Ishikawa (cell line): ENCODE data around the gene KIAA0825.
A peak's percentile ranks its signal among the peaks of the same experiment; 100 is the strongest.

Experiments
- CEBPB ChIP-seq: IDR thresholded peaks from 2 replicates; pipeline ENCODE4 v1.6.1; 2012
- CREB1 ChIP-seq: IDR thresholded peaks from 2 replicates; pipeline ENCODE4 v1.6.1; 2012; ENCODE audit warnings: low read depth
- EGR1 ChIP-seq: IDR thresholded peaks from 2 replicates; pipeline ENCODE4 v1.6.1; 2012
- EP300 ChIP-seq: IDR thresholded peaks from 2 replicates; pipeline ENCODE4 v1.6.1; 2012; ENCODE audit warnings: borderline replicate concordance
- FOXM1 ChIP-seq: IDR thresholded peaks from 2 replicates; pipeline ENCODE4 v1.6.1; 2012; ENCODE audit warnings: low read depth, borderline replicate concordance
- NFIC ChIP-seq: IDR thresholded peaks from 2 replicates; pipeline ENCODE4 v1.6.1; 2012
- RAD21 ChIP-seq: IDR thresholded peaks from 2 replicates; pipeline ENCODE4 v1.6.1; 2012; ENCODE audit warnings: low read depth
- TAF1 ChIP-seq: IDR thresholded peaks from 2 replicates; pipeline ENCODE4 v1.6.1; 2012; ENCODE audit warnings: low read depth, mild to moderate bottlenecking
- TCF12 ChIP-seq: IDR thresholded peaks from 2 replicates; pipeline ENCODE4 v1.6.1; 2012; ENCODE audit warnings: low read depth
- TEAD4 ChIP-seq: IDR thresholded peaks from 2 replicates; pipeline ENCODE4 v1.6.1; 2012
- YY1 ChIP-seq: IDR thresholded peaks from 2 replicates; pipeline ENCODE4 v1.6.1; 2012; ENCODE audit warnings: low read depth
- ZBTB7A ChIP-seq: IDR thresholded peaks from 2 replicates; pipeline ENCODE4 v1.6.1; 2012; ENCODE audit warnings: low read depth
- TF ChIP-seq, protein P1 (sequence below): IDR thresholded peaks from 2 replicates; pipeline ENCODE4 v1.6.1; 2012; ENCODE audit warnings: low read depth, mild to moderate bottlenecking
- TF ChIP-seq, protein P2 (sequence below): IDR thresholded peaks from 2 replicates; pipeline ENCODE4 v1.6.1; 2012
- TF ChIP-seq, protein P3 (sequence below): IDR thresholded peaks from 2 replicates; pipeline ENCODE4 v1.6.1; 2012

KIAA0825 gene

DNA sequence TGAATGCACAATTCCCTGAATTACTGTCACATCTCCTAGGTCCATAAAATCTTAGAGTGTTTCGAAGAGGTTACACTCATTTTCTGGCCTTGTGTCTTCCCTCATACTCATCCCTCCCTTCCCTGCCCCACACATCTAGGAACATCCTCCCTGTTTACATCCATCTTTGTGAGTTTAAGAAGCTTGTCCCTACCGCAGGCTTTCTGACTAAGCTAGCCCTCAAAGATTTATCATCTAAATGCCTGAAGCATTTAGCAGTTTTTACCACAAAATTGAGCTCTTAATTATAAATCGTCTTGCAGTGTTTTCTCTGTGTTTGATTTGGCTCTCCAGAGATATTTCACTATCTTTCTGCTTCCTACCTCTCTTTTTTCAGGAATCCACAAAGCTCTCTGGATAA, 374.8 kb downstream of the KIAA0825 start:
- no peak for TF ChIP-seq RAD21
- TF ChIP-seq FOXM1, result no peak
- TF ChIP-seq, protein P1, sequence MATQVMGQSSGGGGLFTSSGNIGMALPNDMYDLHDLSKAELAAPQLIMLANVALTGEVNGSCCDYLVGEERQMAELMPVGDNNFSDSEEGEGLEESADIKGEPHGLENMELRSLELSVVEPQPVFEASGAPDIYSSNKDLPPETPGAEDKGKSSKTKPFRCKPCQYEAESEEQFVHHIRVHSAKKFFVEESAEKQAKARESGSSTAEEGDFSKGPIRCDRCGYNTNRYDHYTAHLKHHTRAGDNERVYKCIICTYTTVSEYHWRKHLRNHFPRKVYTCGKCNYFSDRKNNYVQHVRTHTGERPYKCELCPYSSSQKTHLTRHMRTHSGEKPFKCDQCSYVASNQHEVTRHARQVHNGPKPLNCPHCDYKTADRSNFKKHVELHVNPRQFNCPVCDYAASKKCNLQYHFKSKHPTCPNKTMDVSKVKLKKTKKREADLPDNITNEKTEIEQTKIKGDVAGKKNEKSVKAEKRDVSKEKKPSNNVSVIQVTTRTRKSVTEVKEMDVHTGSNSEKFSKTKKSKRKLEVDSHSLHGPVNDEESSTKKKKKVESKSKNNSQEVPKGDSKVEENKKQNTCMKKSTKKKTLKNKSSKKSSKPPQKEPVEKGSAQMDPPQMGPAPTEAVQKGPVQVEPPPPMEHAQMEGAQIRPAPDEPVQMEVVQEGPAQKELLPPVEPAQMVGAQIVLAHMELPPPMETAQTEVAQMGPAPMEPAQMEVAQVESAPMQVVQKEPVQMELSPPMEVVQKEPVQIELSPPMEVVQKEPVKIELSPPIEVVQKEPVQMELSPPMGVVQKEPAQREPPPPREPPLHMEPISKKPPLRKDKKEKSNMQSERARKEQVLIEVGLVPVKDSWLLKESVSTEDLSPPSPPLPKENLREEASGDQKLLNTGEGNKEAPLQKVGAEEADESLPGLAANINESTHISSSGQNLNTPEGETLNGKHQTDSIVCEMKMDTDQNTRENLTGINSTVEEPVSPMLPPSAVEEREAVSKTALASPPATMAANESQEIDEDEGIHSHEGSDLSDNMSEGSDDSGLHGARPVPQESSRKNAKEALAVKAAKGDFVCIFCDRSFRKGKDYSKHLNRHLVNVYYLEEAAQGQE, result no peak
- no peak for TF ChIP-seq NFIC
- TF ChIP-seq ZBTB7A, result no peak
- no peak for TF ChIP-seq CREB1
- no peak for TF ChIP-seq EGR1
- no peak for TF ChIP-seq EP300
- TF ChIP-seq, protein P2, sequence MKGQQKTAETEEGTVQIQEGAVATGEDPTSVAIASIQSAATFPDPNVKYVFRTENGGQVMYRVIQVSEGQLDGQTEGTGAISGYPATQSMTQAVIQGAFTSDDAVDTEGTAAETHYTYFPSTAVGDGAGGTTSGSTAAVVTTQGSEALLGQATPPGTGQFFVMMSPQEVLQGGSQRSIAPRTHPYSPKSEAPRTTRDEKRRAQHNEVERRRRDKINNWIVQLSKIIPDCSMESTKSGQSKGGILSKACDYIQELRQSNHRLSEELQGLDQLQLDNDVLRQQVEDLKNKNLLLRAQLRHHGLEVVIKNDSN, result no peak
- no peak for TF ChIP-seq TAF1
- TF ChIP-seq TCF12, result no peak
- no peak for TF ChIP-seq CEBPB
- no peak for TF ChIP-seq TEAD4

DNA sequence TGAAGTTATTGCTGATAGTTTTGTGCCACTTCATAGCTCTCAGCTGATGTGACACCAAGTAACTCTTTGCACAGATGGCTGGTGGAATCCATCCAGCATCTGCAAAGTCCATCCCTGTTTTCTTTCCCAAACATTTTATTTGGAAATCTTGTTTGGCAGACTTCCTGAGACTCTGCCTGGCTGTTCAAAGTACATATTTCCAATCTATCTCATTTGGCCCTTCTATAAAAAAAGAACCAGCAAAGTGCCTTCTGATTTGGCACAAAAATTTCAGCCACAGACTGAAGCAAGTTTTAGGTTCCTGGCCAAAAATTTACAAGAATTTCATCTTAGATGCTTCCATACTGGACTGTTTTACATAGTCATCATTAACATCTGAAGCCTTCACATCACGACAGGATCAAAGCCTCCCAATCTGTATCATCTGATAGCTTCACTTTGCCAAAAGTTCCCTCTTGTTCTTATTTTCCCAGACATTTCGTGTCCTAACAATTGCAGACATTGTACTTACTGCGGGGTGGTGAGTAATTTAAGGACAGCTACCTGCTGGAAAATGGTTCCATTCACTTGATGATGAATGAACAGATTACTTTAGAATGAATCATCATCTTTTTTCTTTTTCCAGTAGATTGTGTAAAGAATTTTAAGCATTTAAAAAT, 377.3 kb downstream of the KIAA0825 start:
- TF ChIP-seq YY1, result peak; percentile 39; the same call in 1 of the 2 replicates
- TF ChIP-seq, protein P2, result no peak
- peak; percentile 98 for TF ChIP-seq EP300
- peak; percentile 89 for TF ChIP-seq TEAD4
- no peak for TF ChIP-seq TAF1
- no peak for TF ChIP-seq CREB1
- TF ChIP-seq, protein P1, result no peak
- no peak for TF ChIP-seq CEBPB
- TF ChIP-seq NFIC, result peak; percentile 91
- no peak for TF ChIP-seq RAD21
- no peak for TF ChIP-seq ZBTB7A
- TF ChIP-seq TCF12, result peak; percentile 93
- TF ChIP-seq, protein P3, sequence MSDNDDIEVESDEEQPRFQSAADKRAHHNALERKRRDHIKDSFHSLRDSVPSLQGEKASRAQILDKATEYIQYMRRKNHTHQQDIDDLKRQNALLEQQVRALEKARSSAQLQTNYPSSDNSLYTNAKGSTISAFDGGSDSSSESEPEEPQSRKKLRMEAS, result no peak
- peak; percentile 96 for TF ChIP-seq FOXM1
- no peak for TF ChIP-seq EGR1

DNA sequence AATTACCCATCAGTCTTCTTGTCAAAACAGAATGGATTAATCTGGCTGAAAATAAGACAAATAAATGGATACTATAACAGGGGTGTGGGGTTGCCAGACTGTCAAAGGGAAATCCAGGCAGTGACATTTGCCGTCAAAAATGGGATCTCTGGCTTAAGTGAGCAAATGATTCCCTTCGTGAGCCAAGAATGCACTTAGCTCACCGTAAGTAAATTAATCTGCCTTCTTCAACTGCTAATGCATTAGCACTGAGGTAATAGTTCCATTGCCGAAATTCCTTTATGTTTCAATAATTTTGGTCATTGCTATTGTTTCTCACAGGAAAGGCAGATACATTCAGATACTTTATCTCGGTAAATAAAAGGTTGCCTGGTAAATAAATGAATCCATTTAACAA, 377.8 kb downstream of the KIAA0825 start:
- TF ChIP-seq EP300 (peak; percentile 100), ZBTB7A (no peak), RAD21 (peak; percentile 20), TAF1 (no peak), TEAD4 (peak; percentile 100), EGR1 (no peak), CEBPB (peak; percentile 73), CREB1 (no peak), TCF12 (peak; percentile 97), FOXM1 (peak; percentile 98), YY1 (no peak), NFIC (peak; percentile 99)
- TF ChIP-seq, protein P3, result peak; percentile 27; the same call in 1 of the 2 replicates
- TF ChIP-seq, protein P2, result no peak
- TF ChIP-seq, protein P1, result no peak

DNA sequence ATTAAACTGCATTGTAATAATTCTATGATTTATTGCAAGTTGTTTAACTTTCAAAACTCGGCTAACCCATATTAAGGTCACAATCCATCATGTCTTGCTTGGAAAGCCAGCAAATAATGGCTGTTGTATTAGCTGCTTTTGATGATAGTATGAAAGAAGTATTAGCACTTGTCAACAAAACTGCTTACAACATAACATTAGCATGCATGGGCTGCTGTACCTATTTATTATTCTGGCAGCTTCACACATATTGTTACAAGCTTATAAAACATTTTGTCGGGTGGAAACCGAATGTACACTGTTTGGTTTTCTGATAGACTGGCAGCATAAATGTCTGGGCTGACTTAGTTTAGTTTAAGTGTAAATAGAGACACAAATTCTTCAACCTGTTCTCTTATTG, 378.3 kb downstream of the KIAA0825 start:
- TF ChIP-seq TEAD4 (peak; percentile 39; the same call in 1 of the 2 replicates), EP300 (no peak)
